M059J (cell line): ENCODE measurements around the gene MRAS. TPM values are rescaled to one million over a fixed set of nuclear protein-coding genes. Genes with fewer than 3 reads are reported as not detected.
"Not testable (repeated sequence)": the region's sequence is repeated elsewhere in the genome, so short reads cannot be mapped to it uniquely, and the experiment has no call there.

Experiments used
- DNase-seq: peaks from one replicate; pipeline ENCODE4 v3.0.0-alpha.2; 2012; ENCODE audit warnings: low read depth
- total RNA-seq: library from RNA; depleted of rRNA; stranded (reverse); fragments of >200 nt; shearing (Covaris generic); gene quantifications from 2 replicates; pipeline ENCODE4 v1.2.3, GENCODE V29; 2014

The MRAS gene
- total RNA-seq, 1 experiment from 2014 or later = 14.4 TPM

DNA sequence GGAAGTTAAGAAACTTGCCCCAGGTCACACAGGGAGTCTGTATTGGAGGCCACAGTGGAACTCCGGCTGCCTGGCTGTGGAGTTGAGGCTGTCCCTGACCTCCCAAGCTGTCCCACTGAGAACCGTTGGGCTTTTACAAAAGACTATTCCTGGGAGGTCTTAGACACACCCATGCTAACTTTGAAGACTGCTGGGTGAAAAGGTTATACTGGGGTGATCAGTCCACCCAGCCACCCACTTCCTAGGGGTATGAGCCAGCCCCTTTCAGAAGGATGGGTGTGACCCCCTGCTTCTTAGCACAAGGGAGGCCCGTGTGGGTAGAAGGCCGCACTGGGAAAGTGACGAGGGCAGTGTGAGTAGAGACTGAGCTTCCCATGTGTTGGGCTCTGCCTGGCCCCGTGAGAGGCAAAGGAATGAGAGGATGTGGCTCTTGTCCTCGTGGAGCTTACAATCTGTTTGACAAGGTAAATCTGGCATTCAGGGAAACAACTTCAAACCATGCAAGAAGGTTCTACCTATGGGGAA is 19.0 kb downstream of the MRAS start:
- no peak for DNase-seq

DNA sequence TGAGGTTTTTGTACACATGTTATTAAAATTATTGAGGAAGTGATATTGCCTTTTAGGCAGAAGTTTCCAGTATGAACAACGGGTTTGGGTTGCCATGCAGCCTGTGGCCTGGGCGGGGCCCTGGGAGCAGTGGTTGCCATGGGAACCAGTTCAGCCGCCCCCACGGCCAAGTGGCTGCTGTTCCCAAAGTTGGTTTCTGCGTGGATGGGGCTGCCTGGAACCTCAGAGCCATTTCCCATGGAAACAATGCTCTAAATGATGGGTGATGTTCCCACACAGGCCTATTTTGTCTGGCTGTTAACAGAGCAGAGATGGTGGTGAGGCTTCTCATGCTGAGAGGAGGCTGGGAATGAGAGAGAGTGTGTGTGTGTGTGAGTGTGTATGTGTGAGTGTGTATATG is 19.5 kb downstream of the MRAS start:
- no peak for DNase-seq

DNA sequence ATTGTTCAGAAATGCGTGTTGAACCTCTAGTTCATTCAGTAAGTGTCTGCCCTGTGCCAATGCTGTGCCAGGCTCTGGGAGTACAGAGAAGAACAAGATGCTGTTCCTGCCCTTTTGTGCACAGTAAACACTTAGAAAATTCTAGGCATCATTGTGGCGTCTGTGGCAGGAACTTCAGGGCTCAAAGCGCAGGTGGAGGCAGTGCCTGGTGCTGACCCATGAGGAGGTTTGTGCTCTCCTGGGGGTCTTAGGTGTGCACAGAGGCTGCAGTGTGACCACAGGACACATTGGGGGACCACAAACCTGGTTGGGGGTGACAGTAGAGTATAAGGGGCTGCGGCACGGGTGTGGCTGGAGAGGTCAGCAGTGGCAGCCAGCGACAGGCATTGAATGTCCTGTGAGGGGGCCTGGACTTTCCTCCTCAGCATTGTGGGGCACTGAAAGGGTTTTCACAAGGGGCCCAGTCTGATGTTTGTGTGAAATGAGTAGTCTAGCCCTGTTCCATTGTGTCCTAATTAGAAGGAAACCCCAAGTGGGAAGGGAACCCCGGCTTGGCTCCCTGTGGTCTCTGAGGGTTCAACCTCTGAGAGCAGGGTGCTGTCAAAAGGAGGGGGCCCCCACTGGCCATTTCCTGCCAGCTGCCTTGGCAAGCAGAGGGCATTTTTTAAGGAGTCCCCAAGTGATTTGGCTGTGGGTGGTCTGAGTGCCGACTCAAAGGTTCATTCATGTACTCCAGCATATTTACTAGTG is 20.9 kb downstream of the MRAS start:
- DNase-seq = no peak

DNA sequence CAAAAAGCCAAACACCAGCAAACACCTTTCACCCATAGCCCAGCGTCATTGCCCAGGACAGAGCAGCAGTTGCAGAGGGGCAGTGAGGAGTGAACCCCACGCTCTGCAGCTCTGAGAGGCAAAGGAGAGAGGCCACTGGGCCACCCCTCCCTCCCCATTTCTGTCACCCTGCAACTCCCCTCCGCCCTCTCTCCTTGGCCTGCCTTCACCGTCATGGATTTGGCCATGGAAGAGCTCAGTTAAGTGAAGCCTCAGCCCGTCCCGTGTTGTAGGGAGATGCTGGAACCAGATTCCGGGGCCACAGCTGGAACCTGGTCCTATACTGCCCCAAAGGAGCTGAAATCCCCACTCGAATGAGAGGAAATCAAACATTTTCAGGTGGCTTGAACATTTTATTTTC is 21.9 kb downstream of the MRAS start:
- DNase-seq = no peak

DNA sequence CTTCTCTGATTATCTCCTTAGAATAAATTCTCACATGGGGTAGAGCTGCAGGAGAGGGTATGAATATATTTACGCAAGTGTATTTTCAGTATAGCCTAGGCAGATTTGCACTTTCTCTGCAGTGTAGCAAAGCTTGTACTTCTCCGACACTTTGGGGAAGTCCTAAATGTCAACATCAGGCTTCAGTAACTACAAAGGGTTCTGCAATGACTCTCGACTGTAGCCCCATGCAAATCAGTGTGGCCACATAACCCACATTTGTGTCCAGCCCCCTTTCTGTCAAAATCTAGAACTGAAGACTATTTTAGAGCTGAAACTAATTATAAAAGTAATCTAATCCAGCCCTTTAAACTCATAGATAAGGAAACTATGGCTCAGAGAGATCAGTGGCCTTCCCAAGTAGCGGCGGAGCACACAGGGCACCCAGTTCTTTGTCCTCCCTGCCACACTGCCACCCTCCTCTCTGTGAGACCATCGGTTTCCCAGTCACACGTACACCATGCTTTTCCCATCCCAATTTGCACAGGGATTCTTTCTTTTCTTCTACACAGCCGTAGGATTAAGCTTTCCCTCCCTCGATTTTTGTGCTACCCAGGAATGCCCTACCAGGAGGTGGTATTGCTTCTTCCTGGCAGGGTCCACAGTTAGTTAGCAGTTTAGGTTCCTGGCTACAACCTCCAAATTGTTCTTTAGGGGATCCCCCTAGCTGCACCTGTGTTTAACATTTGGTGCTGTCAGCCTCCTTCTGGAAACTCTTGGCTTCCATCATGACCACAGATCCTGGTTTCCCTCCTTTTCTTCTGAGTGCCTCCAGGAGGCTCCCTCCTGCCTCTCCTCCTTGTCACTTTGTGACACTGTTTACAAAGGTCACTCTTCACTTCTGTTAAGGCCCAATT is 22.9 kb downstream of the MRAS start:
- DNase-seq = no peak

DNA sequence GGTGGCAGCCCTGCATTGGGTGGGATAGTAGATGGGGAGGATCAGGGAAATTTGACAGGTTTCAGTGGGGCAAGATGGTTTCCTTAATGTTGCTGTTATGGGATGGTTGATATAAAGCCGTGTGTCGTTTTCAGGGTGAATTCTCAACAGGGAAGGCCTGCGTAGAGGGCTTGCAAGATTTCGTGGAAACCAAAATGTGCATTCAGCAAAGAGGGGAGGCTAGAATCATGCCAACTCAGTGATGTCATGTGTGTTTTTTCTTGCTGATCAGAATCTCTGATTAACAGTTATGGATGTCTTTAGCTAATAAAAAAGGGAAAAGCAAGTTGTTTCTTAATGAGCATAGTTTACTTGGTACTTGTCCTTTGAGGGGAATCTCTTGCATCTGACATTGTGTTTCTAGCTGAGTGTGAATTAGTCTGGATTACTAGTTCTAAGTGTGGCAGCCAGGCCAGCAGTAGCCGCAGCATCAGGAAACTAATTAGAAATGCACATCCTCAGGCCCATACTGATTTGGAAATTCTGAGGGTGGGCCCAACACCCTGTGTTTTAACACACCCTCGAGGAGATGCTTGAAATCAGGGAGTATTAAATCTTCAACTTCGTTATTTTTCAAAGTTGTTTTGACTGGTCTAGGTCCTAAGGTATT is 24.8 kb downstream of the MRAS start:
- no peak for DNase-seq

DNA sequence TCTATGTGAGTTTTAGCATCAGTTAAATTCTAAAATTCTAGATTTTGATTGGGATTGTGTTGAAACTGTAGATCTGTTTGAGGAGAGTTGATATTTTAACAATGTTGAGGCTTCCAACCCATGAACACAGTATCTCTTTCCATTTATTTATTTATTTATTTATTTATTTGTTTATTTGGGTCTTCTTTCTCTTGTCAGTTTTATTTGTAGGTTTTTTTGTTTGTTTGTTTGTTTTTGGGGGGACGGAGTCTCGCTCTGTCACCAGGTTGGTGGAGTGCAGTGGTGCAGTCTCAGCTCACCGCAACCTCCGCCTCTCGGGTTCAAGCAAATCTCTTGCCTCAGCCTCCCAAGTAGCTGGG is 25.3 kb downstream of the MRAS start:
- DNase-seq = no peak

DNA sequence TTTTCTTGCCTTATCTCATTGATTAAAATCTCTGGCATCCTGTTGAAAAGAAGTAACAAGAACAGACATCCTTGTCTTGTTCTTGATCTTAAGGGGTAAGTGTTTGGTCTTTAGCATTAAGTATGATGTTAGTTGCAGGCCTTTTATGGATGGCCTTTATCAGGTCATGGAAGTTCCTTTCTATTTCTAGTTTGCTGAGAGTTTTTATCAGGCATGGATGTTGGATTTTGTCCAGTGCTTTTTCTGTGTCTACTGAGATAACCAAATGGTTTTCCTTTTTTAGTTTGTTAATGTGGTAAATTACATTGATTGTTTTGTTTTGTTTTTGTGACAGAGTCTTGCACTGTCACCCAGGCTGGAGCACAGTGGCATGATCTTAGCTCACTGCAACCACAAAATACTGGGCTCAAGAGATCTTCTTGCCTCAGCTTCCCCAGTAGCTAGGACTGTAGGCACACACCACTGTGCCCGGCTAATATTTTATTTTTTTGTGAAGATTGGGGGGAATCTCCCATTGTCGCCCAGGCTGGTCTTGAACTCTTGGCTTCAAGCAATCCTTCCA is 26.3 kb downstream of the MRAS start:
- no peak for DNase-seq

DNA sequence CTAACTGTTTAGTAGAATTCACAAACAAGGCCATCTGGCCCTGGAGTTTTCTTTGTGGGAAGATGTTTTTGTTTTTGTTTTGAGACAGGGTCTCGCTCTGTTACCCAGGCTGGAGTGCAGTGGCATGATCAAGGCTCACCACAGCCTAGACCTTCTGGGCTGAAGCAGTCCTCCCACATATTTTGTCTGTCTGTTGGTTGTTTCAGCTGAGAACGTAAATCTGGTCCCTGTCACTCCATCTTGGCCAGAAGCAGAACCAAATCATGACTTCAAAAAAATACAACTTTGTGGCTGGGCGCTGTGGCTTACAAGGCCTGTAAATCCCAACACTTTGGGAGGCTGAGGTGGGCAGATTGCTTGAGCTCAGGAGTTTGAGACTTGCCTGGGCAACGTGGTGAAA is 27.1 kb downstream of the MRAS start:
- DNase-seq = no peak

DNA sequence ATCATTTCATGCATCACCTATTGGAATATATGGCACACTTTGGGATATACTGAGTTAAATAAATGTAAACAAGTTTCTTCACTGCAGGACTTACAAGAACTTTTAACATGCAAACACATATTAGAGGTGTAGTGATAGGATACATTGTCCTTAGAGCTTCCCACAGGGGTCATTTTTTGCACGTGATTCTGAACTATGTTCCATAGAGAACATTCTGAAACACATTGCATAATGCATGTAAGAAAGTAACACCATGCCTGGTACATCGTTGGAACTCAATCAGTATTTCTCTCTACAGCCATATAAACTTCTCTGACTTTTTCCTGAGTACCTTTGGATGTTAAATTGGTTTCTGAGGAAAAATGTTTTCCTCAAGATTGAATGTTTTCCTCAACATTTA is 28.3 kb downstream of the MRAS start:
- no peak for DNase-seq

DNA sequence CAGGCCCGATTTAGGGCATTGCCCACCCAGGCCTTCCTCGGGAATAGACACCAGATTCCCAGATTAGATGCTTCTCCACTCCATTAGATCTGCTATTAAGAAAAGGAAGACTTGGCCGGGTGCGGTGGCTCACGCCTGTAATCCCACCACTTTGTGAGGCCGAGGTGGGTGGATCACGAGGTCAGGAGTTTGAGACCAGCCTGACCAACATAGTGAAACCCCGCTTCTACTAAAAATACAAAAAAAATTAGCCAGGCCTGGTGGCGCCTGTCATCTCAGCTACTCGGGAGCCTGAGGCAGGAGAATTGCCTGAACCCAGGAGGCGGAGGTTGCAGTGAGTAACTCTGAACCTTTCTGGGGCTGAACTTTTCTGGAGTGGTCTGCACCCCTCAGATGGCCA is 28.8 kb downstream of the MRAS start:
- DNase-seq = not testable (repeated sequence)

DNA sequence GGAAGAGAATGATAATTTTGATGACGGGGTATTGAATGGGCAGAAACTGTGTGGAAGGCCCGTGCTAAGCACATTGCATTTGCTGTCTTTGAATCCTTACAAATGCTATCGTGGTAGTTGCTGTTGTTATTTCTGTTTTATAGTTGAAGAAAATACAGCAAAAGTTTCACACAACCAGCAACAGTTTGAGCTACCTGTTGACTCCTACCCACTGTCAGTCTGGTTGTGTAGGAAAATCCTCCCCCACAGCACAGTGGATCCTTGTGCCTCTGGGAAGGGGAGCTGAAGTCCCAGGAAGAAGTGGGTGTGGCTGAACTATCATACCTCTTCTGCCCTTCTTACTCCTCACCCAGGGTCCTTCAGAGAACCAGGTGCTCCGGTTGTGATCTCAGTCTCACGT is 29.4 kb downstream of the MRAS start:
- DNase-seq = no peak

DNA sequence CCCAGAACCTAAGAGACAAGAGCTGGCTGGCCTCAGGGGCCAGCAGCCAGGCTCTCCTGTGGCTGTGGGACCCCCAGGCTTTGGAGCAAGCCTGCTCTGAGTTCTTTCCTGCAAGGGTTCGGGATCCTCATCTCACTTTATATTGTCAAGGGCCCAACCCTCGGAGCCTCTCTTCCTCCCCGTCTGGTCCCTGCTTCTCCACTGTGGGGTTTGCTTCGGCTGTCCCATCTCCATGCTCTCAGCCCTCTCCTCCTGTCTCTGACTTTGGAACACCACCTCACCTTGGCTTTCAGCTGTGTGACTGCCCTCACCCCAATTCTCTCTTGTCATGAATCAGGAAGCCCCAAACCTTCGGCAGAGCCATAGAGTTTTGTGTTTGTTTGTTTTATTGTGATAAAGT is 30.0 kb downstream of the MRAS start:
- no peak for DNase-seq

DNA sequence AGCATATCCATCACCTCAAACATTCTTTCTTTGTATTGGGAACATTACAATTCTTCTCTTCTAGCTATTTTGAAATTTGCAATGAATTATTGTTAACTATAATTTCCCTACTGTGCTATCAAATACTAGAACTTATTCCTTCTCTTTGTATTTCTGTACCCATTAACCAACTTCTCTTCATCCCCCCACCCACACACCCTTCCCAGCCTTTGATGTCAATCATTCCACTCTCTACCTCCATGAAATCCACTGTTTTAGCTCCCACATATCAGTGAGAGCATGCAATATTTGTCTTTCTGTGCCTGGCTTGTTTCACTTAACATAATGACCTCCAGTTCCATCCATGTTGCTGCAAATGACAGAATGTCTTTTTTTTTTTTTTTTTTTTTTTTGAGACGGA is 30.6 kb downstream of the MRAS start:
- no peak for DNase-seq

DNA sequence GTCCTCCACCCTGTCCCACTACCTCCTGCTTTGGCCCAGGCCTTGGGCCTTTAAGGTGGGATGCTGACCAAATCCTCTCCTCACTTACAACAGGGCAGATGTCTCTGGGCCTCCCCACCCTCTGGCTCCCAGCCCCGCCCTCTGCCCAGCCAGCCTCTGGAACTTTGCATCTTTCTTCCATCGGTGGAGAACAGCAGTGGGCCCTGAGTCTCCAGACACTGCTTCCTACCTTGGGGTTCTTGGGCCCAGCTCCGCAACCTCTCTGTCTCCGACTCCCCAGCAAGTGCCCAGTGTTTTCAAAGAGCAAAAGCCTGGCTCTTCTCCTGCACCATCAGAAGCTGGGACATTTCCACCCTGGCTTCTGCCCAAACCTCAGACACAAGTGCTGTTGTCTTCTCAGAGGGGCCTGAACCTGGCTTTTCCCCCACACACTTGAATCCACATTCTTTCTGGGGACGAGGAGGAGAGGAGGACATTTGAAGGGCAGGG is 33.1 kb downstream of the MRAS start:
- peak; percentile 46 for DNase-seq

DNA sequence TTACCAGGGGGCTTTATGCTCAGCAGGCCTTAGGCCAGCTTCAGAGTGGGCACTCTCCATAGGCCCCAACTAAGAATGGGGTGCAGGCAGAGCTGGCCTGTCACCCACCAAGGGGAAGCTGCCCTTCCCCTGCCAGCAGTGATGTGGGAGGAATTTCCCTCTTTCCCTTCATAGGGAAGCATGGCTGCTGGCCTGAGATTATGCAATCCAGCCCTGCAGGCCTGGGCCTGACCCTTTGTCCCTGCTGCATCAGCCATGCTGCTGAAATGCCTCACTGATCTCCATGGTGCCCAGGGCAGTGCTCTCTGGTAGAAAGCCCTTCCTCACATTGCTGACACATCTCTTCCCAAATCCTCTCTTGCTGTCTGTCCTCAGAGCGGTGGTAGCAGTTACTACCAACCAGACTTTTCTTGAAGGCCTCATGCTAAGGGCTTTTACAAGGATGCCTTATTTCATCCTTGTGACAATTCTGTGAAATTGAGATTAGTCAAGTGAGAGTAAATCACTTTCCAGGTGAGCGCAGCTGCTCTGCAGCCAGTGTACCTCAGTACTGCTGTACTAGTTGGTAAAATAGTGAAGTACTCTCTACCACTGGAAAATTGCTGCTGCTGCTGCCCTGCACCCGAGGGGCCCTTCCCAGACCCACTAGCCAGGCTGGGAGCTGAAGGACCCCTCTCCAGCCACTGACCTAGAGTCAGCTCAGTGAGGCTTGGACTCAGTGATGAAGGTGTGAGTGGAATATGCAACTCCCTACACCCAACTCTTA is 33.8 kb downstream of the MRAS start:
- DNase-seq = peak; percentile 60

DNA sequence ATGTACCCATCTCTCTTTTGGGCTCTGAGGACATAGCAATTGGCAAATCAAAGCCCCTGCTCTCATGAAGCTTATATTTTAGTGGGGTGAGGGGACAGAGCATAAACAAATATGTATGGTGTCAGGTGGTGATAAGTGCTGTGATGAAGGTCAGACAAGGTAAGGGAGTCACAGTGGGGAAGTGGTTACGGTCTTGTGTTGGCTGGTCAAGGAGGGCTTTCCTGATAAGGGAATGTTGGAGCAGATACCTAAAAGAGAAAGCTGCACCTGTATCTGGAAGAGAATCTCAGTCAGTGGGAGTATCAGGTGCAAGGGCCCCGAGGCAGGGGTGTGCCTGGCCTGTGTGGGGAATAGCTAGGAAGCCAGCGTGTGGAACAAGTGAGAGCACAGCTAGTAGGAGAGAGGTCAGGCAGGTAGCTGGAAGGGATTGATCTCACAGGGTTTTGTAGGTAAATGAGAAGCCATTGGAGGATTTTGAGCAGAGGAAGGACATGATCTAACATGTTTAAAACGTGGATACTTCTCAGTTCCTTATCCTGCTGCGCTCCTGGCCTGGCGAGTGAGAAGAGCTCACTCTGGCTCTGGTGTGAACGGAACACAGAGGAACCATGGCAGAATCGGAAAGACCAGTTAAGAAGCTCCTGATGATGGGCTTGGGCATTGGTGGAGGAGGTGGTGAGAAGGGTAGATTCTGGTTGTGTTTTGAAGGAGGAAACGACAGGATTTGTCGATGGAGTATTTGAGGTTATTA is 35.5 kb downstream of the MRAS start:
- no peak for DNase-seq

DNA sequence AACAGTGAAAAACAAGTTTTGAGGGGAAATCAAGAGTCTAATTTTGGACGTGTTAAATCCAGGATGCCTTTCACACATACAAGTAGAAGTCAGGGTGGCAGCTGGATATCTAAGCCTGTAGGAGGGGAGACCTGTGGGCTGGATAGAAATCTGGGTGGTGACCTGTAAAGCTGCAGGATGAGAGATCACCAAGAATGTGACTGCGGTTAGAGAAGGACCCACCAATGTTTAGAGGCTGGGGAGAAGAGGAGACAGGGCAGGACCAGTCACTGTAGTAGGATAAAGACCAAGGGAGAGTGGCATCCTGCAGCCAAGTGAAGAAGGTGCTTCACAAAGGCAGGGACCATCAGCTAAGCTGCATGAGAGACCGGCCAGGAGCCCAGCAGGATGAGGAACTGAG is 36.2 kb downstream of the MRAS start:
- DNase-seq = no peak

DNA sequence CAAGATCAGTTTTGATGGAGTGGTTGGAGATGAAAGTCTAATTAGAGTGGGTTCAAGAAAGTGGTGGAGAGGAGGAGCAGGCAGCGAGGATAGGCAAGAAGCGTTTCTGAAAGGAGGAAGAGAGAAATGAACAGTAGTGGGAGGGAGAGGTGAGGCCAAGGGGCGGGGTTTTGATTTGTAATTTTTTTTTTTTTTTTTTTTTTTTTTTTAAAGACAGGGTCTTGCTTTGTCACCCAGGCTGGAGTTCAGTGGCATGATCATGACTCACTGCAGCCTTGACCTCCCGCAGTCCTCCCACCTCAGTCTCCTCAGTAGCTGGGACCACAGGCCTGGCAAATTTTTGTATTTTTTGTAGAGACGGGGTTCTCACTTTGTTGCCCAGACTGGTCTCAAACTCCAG is 36.6 kb downstream of the MRAS start:
- DNase-seq = peak; percentile 27

DNA sequence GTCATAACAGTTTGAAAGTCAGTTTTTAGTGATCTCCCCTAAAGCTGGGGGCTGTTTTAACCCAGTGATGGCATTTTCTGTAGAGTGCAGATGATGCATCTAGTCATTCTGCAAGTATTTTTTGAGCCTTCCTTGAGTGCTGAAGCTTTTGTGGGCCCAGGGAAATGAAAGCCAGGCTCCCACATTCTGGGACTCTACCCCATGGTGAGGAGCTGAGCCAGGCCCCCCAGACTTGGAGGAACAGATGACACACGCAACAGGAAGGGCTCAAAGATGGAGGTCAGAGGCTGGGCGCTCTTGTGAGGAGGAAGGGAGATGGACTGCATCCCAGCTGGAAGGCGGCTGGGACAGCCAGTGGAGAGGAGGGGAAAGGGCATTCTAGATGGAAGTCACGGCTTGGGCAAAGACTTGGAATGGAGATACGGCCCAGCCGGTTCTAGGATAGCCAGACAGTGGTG is 40.8 kb downstream of the MRAS start:
- DNase-seq = no peak
